ENCODE measurements around the gene CHST11. TPM values are rescaled to one million over a fixed set of nuclear protein-coding genes. Genes with fewer than 3 reads are reported as not detected.

Gene CHST11
- total RNA-seq, 1 donor from 2014 or later: 46.2 TPM

DNA sequence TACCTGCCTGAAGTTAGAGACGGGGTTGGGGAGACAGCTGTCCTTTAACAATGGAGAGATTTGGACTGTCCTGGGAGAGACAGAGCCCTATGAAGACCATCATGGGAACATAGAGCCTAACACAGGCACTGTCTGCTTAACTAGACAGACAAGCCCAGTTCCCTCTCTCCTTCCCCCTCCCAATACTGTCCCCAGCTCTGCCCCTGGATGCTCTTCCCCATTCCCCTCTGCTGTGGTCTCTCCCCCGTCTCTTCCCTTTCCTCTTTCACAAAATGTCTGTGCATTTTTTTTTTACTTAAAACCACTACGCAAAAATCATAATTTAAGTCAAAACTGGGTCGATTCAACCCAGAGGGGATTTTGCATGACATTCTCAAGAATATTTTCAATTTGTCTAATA is 232.9 kb downstream of the CHST11 start:
- peak; percentile 31 to 63 for ATAC-seq
- no peaks in the 10 kb centered on the region for H3K36me3 ChIP-seq

DNA sequence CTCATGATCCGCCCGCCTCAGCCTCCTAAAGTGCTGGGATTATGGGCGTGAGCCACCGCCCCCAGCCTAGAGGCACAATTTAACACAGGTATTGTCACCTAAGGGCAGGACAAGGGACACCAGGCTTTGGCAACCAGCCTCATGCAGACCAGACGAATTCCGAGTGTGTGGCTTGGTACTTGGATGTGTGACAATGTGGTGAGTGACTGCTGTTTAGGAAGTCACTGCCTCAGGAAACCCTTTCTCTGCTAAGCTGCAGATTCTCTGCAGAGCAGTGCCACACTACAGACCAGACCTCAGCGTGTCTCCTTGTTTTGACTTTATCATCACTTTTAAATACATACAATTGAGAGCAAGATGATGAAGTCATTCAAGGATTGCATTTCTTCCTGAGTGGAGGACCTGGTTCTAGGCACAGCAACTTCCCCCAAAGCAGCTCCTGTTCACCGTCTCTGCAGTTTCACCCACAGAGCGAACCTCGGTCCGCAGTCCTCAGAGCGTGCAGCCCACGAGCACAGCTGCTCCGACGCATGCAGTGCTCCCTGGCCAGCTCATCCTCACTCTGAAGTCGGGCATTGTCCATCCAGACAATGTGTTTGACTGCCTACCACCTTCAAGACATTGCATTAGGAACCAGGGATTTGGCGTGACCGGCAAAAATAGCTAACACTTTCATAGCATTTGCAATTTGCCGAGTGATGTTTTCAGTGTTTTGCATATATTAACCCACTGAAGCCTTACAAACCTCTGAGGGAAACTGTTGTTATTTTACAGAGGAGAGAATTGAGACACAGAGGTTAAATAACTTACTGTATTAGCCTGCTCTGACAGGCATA is 235.2 kb downstream of the CHST11 start:
- no peaks in the 10 kb centered on the region for H3K9me3 ChIP-seq
- H3K4me1 ChIP-seq: peaks cover 32% of the 10 kb centered on the region
- TF ChIP-seq, protein P1, sequence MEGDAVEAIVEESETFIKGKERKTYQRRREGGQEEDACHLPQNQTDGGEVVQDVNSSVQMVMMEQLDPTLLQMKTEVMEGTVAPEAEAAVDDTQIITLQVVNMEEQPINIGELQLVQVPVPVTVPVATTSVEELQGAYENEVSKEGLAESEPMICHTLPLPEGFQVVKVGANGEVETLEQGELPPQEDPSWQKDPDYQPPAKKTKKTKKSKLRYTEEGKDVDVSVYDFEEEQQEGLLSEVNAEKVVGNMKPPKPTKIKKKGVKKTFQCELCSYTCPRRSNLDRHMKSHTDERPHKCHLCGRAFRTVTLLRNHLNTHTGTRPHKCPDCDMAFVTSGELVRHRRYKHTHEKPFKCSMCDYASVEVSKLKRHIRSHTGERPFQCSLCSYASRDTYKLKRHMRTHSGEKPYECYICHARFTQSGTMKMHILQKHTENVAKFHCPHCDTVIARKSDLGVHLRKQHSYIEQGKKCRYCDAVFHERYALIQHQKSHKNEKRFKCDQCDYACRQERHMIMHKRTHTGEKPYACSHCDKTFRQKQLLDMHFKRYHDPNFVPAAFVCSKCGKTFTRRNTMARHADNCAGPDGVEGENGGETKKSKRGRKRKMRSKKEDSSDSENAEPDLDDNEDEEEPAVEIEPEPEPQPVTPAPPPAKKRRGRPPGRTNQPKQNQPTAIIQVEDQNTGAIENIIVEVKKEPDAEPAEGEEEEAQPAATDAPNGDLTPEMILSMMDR (IDR thresholded peaks at IDR 0.05): no peak
- intact Hi-C loops (cut with DNase I): no loop called here
- no peaks in the 10 kb centered on the region for H3K36me3 ChIP-seq
- DNase-seq: no peak
- H3K4me3 ChIP-seq: no peak overlapping the region
- H3K27me3 ChIP-seq (ENCODE audit: low read depth): no peaks in the 10 kb centered on the region
- ATAC-seq: no peak
- no peak overlapping the region for H3K27ac ChIP-seq

More for the DNA sequence above, 232.9 kb downstream of the CHST11 start:
- peaks cover 39% of the 10 kb centered on the region for H3K4me1 ChIP-seq
- no peak overlapping the region for H3K27ac ChIP-seq
- H3K4me3 ChIP-seq: no peak overlapping the region
- DNase-seq: no peak
- TF ChIP-seq, protein P1 (IDR thresholded peaks at IDR 0.05): no peak
- no peaks in the 10 kb centered on the region for H3K27me3 ChIP-seq (ENCODE audit: low read depth)
- intact Hi-C loops (cut with DNase I): no loop called here
- H3K9me3 ChIP-seq: no peaks in the 10 kb centered on the region

DNA sequence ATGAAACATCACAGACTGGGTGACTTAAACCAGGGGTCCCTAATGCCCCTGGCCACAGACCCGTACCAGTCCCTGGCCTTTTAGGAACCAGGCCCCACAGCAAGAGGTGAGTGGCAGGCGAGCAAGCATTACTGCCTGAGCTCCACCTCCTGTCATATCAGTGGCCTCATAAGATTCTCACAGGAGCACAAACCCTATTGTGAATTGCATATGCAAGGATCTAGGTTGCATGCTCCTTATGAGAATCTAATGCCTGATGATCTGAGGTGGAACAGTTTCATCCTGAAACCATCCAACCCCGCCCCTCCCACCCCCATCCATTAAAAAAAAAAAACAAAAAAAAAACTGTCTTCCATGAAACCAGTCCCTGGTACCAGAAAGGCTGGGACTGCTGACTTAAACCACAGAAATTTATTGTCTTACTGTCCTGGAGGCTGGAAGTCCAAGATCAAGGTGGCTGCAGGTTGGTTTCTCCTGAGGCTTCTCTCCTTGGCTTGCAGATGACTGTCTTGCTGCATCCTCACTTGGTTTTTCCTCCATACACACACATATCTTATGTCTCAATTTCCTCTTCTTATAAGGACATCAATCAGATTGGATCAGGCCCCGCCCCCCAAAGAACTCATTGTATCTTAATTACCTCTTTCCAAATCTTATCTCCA is 235.9 kb downstream of the CHST11 start:
- no peaks in the 10 kb centered on the region for H3K27me3 ChIP-seq (ENCODE audit: low read depth)
- TF ChIP-seq, protein P1 (IDR thresholded peaks at IDR 0.05): no peak
- ATAC-seq (no peak), DNase-seq (no peak)
- intact Hi-C loops (cut with DNase I): no loop called here
- peaks cover 28% of the 10 kb centered on the region for H3K4me1 ChIP-seq
- no peaks in the 10 kb centered on the region for H3K36me3 ChIP-seq
- H3K9me3 ChIP-seq: no peaks in the 10 kb centered on the region
- H3K4me3 ChIP-seq: no peak overlapping the region
- no peak overlapping the region for H3K27ac ChIP-seq

DNA sequence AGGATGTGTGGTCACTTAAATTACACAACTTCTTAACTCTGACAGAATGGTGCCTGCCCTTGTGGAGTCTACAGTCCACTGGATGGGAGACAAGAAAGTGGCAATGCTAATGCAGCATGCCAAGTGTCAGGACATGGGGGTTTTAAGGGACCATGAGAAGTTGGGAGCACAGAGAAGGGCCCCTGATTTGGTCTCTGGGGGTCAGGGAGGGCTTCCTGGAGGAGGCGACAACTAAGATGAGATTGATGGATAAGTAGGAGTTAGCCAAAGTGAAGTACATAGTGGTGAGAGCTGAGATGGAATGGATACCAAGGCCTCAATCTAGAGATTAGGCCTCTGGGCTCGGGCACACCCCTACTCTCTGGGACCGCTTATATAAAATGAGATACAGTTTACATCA is 236.7 kb downstream of the CHST11 start:
- TF ChIP-seq, protein P1 (IDR thresholded peaks at IDR 0.05): no peak
- Histone ChIP-seq H3K4me1 (peaks cover 27% of the 10 kb centered on the region), H3K36me3 (no peaks in the 10 kb centered on the region), H3K4me3 (no peak overlapping the region), H3K9me3 (no peaks in the 10 kb centered on the region), H3K27me3 (ENCODE audit: low read depth) (no peaks in the 10 kb centered on the region), H3K27ac (no peak overlapping the region)
- ATAC-seq (no peak), DNase-seq (no peak)
- intact Hi-C loops (cut with DNase I): no loop called here

DNA sequence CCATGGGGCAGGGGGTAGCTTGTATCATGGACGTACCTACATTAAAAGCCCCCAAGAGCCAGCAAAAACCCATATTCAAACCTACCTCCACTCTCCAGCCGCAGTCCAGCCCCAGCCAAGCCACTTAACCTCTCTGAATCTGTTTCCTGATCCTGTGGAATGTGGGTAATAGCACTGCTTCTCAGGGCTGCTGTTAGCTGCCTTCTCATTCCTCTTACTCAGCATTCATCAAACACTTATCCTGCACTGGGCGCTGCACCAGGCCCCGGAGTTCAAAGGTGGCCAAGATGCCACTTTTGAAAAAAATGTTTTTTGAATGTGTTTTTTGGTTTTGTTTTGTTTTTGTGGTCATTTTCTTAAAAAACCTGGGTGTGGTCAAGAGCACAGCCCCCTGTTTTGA is 237.4 kb downstream of the CHST11 start:
- no peak for DNase-seq
- Histone ChIP-seq H3K27ac (no peak overlapping the region), H3K9me3 (no peaks in the 10 kb centered on the region), H3K4me1 (peaks cover 29% of the 10 kb centered on the region), H3K4me3 (no peak overlapping the region), H3K27me3 (ENCODE audit: low read depth) (no peaks in the 10 kb centered on the region), H3K36me3 (no peaks in the 10 kb centered on the region)
- TF ChIP-seq, protein P1 (IDR thresholded peaks at IDR 0.05): no peak
- intact Hi-C loops (cut with DNase I): no loop called here
- ATAC-seq: peak; percentile 83 to 93

Measured in lower lobe of right lung (tissue), 2 donors.